ENCODE results near the gene CROT.

GRCh38 chr7:87380905-87381304 is 35.4 kb downstream of the CROT start:
- no peak for TF ChIP-seq POLR2A (IDR thresholded peaks at IDR 0.05)
- TF ChIP-seq CTCF (IDR thresholded peaks at IDR 0.05), result no peak
